GM23248 (cell line): ENCODE data around the gene C2orf49.

Experiments used
- EZH2 ChIP-seq: fragments of 200-600 bp; sonication (generic); IDR thresholded peaks from 2 replicates; pipeline ENCODE4 v1.6.1; 2018; ENCODE audit warnings: antibody characterized with exemption, mild to moderate bottlenecking; ENCODE audit not compliant: insufficient read depth, poor library complexity, severe bottlenecking
- EZH2phosphoT487 ChIP-seq: fragments of 200-600 bp; sonication (generic); IDR thresholded peaks from 2 replicates; pipeline ENCODE4 v1.6.1; 2018; ENCODE audit warnings: antibody characterized with exemption, moderate library complexity, mild to moderate bottlenecking, low read depth; ENCODE audit not compliant: insufficient read depth

GRCh38 chr2:105378921-105379383 lies 41.6 kb downstream of the C2orf49 start:
- TF ChIP-seq EZH2 (no peak), EZH2phosphoT487 (no peak)
